ENCODE measurements around the gene CFAP100.

The CFAP100 gene

GRCh38 chr3:126461450-126462070, 66.9 kb downstream of the CFAP100 start:
- H3K4me1 ChIP-seq (ENCODE audit: control extremely low read depth in 1 of 4, control insufficient read depth in 4 of 4, insufficient read depth in 4 of 4, low read length in 3 of 4) = no peaks in the 10 kb centered on the region
- ChIA-PET CTCF (interaction anchor here (1.7 to 1.9 kb wide), 2 partner anchors 13 to 15 kb away, joined by 3 to 14 read pairs; partner anchors contain the start of gene ZXDC), POLR2A (no interaction called here)
- DNase-seq = no peak
- no peaks in the 10 kb centered on the region for H3K27me3 ChIP-seq (replicated peaks in 2 of 5; ENCODE audit: control insufficient read depth in 4 of 5, insufficient read depth in 5 of 5, low read length in 4 of 5)
- 99% methylated on average over 17 of the region's 17 CpGs for WGBS (ENCODE audit: insufficient coverage)
- no peak overlapping the region for H3K4me3 ChIP-seq (ENCODE audit: control insufficient read depth in 1 of 7, extremely low read depth in 1 of 7, insufficient read depth in 4 of 7, low read depth in 2 of 7, low read length in 6 of 7)
- H3K9me3 ChIP-seq (ENCODE audit: control extremely low read depth in 1 of 5, control insufficient read depth in 4 of 5, insufficient read depth in 2 of 5, low read depth in 1 of 5, low read length in 4 of 5) = no peaks in the 10 kb centered on the region
- H3K36me3 ChIP-seq (ENCODE audit: control insufficient read depth in 4 of 4, insufficient read depth in 4 of 4, low read length in 3 of 4) = peaks cover 37 to 96% (median 74%) of the 10 kb centered on the region in 4 experiments
- H3K27ac ChIP-seq (ENCODE audit: insufficient read depth in 1 of 2, low read depth in 1 of 2, low read length in 2 of 2, poor library complexity in 1 of 2, severe bottlenecking in 2 of 2) = no peak overlapping the region

- POLR2A ChIA-PET = no interaction called here
- Histone ChIP-seq H3K4me3 (ENCODE audit: control insufficient read depth in 1 of 7, extremely low read depth in 1 of 7, insufficient read depth in 4 of 7, low read depth in 2 of 7, low read length in 6 of 7) (no peak overlapping the region), H3K4me1 (ENCODE audit: control extremely low read depth in 1 of 4, control insufficient read depth in 4 of 4, insufficient read depth in 4 of 4, low read length in 3 of 4) (no peaks in the 10 kb centered on the region), H3K27ac (ENCODE audit: insufficient read depth in 1 of 2, low read depth in 1 of 2, low read length in 2 of 2, poor library complexity in 1 of 2, severe bottlenecking in 2 of 2) (no peak overlapping the region), H3K36me3 (ENCODE audit: control insufficient read depth in 4 of 4, insufficient read depth in 4 of 4, low read length in 3 of 4) (peaks cover 37 to 97% (median 78%) of the 10 kb centered on the region in 4 experiments), H3K27me3 (replicated peaks in 2 of 5; ENCODE audit: control insufficient read depth in 4 of 5, insufficient read depth in 5 of 5, low read length in 4 of 5) (no peaks in the 10 kb centered on the region), H3K9me3 (ENCODE audit: control extremely low read depth in 1 of 5, control insufficient read depth in 4 of 5, insufficient read depth in 2 of 5, low read depth in 1 of 5, low read length in 4 of 5) (no peaks in the 10 kb centered on the region)
- CTCF ChIA-PET = interaction anchor here (0.9 kb wide), 1 partner anchor 17 kb away, joined by 3 read pairs; no protein-coding TSS in a partner anchor
- no peak for DNase-seq
- 100% methylated on average over 2 of the region's 2 CpGs for WGBS (ENCODE audit: insufficient coverage)
These were observed 68.8 kb downstream of the CFAP100 start for GRCh38 chr3:126463521-126463920.

- no peaks in the 10 kb centered on the region for H3K27me3 ChIP-seq (replicated peaks in 2 of 5; ENCODE audit: control insufficient read depth in 4 of 5, insufficient read depth in 5 of 5, low read length in 4 of 5)
- no peak overlapping the region for H3K4me3 ChIP-seq (ENCODE audit: control insufficient read depth in 1 of 7, extremely low read depth in 1 of 7, insufficient read depth in 4 of 7, low read depth in 2 of 7, low read length in 6 of 7)
- no peaks in the 10 kb centered on the region for H3K4me1 ChIP-seq (ENCODE audit: control extremely low read depth in 1 of 4, control insufficient read depth in 4 of 4, insufficient read depth in 4 of 4, low read length in 3 of 4)
- CTCF ChIA-PET = interaction anchor here (0.9 kb wide), 1 partner anchor 17 kb away, joined by 3 read pairs; no protein-coding TSS in a partner anchor
- no peak for DNase-seq
- 100% methylated on average over 4 of the region's 4 CpGs for WGBS (ENCODE audit: insufficient coverage)
- H3K36me3 ChIP-seq (ENCODE audit: control insufficient read depth in 4 of 4, insufficient read depth in 4 of 4, low read length in 3 of 4) = peaks cover 36 to 97% (median 80%) of the 10 kb centered on the region in 4 experiments
- no peaks in the 10 kb centered on the region for H3K9me3 ChIP-seq (ENCODE audit: control extremely low read depth in 1 of 5, control insufficient read depth in 4 of 5, insufficient read depth in 2 of 5, low read depth in 1 of 5, low read length in 4 of 5)
- H3K27ac ChIP-seq (ENCODE audit: insufficient read depth in 1 of 2, low read depth in 1 of 2, low read length in 2 of 2, poor library complexity in 1 of 2, severe bottlenecking in 2 of 2) = no peak overlapping the region
- POLR2A ChIA-PET = no interaction called here
These were observed 69.4 kb downstream of the CFAP100 start for GRCh38 chr3:126464093-126464492.

GRCh38 chr3:126464494-126464893, 69.8 kb downstream of the CFAP100 start:
- ChIA-PET POLR2A (no interaction called here), CTCF (interaction anchor here (0.8 kb wide), 1 partner anchor 9 kb away, joined by 4 read pairs; no protein-coding TSS in a partner anchor)
- 75% methylated on average over 4 of the region's 4 CpGs for WGBS (ENCODE audit: insufficient coverage)
- Histone ChIP-seq H3K36me3 (ENCODE audit: control insufficient read depth in 4 of 4, insufficient read depth in 4 of 4, low read length in 3 of 4) (peaks cover 34 to 97% (median 80%) of the 10 kb centered on the region in 4 experiments), H3K27me3 (replicated peaks in 2 of 5; ENCODE audit: control insufficient read depth in 4 of 5, insufficient read depth in 5 of 5, low read length in 4 of 5) (no peaks in the 10 kb centered on the region), H3K9me3 (ENCODE audit: control extremely low read depth in 1 of 5, control insufficient read depth in 4 of 5, insufficient read depth in 2 of 5, low read depth in 1 of 5, low read length in 4 of 5) (no peaks in the 10 kb centered on the region), H3K27ac (ENCODE audit: insufficient read depth in 1 of 2, low read depth in 1 of 2, low read length in 2 of 2, poor library complexity in 1 of 2, severe bottlenecking in 2 of 2) (no peak overlapping the region), H3K4me3 (ENCODE audit: control insufficient read depth in 1 of 7, extremely low read depth in 1 of 7, insufficient read depth in 4 of 7, low read depth in 2 of 7, low read length in 6 of 7) (no peak overlapping the region), H3K4me1 (ENCODE audit: control extremely low read depth in 1 of 4, control insufficient read depth in 4 of 4, insufficient read depth in 4 of 4, low read length in 3 of 4) (no peaks in the 10 kb centered on the region)
- DNase-seq = peak in 2 of 3 donors; percentile 17 to 27

GRCh38 chr3:126464997-126465396, 70.3 kb downstream of the CFAP100 start:
- Histone ChIP-seq H3K27me3 (replicated peaks in 2 of 5; ENCODE audit: control insufficient read depth in 4 of 5, insufficient read depth in 5 of 5, low read length in 4 of 5) (no peaks in the 10 kb centered on the region), H3K36me3 (ENCODE audit: control insufficient read depth in 4 of 4, insufficient read depth in 4 of 4, low read length in 3 of 4) (peaks cover 31 to 97% (median 78%) of the 10 kb centered on the region in 4 experiments), H3K9me3 (ENCODE audit: control extremely low read depth in 1 of 5, control insufficient read depth in 4 of 5, insufficient read depth in 2 of 5, low read depth in 1 of 5, low read length in 4 of 5) (no peaks in the 10 kb centered on the region), H3K27ac (ENCODE audit: insufficient read depth in 1 of 2, low read depth in 1 of 2, low read length in 2 of 2, poor library complexity in 1 of 2, severe bottlenecking in 2 of 2) (no peak overlapping the region), H3K4me3 (ENCODE audit: control insufficient read depth in 1 of 7, extremely low read depth in 1 of 7, insufficient read depth in 4 of 7, low read depth in 2 of 7, low read length in 6 of 7) (no peak overlapping the region), H3K4me1 (ENCODE audit: control extremely low read depth in 1 of 4, control insufficient read depth in 4 of 4, insufficient read depth in 4 of 4, low read length in 3 of 4) (no peaks in the 10 kb centered on the region)
- WGBS (ENCODE audit: insufficient coverage) = 97% methylated on average over 11 of the region's 11 CpGs
- DNase-seq = no peak
- ChIA-PET CTCF (interaction anchor here (0.8 to 1.0 kb wide), 2 partner anchors 9 to 22 kb away, joined by 3 to 4 read pairs; no protein-coding TSS in a partner anchor), POLR2A (no interaction called here)

GRCh38 chr3:126465928-126466544, 71.3 kb downstream of the CFAP100 start:
- H3K36me3 ChIP-seq (ENCODE audit: control insufficient read depth in 4 of 4, insufficient read depth in 4 of 4, low read length in 3 of 4) = peaks cover 29 to 98% (median 78%) of the 10 kb centered on the region in 4 experiments
- no peaks in the 10 kb centered on the region for H3K9me3 ChIP-seq (ENCODE audit: control extremely low read depth in 1 of 5, control insufficient read depth in 4 of 5, insufficient read depth in 2 of 5, low read depth in 1 of 5, low read length in 4 of 5)
- CTCF ChIA-PET = interaction anchor here (1.0 kb wide), 2 partner anchors 10 to 21 kb away, joined by 3 read pairs; partner anchors contain the start of gene ZXDC
- no peaks in the 10 kb centered on the region for H3K4me1 ChIP-seq (ENCODE audit: control extremely low read depth in 1 of 4, control insufficient read depth in 4 of 4, insufficient read depth in 4 of 4, low read length in 3 of 4)
- POLR2A ChIA-PET = no interaction called here
- H3K4me3 ChIP-seq (ENCODE audit: control insufficient read depth in 1 of 7, extremely low read depth in 1 of 7, insufficient read depth in 4 of 7, low read depth in 2 of 7, low read length in 6 of 7) = no peak overlapping the region
- no peaks in the 10 kb centered on the region for H3K27me3 ChIP-seq (replicated peaks in 2 of 5; ENCODE audit: control insufficient read depth in 4 of 5, insufficient read depth in 5 of 5, low read length in 4 of 5)
- no peak for DNase-seq
- H3K27ac ChIP-seq (ENCODE audit: insufficient read depth in 1 of 2, low read depth in 1 of 2, low read length in 2 of 2, poor library complexity in 1 of 2, severe bottlenecking in 2 of 2) = no peak overlapping the region
- 87% methylated on average over 5 of the region's 16 CpGs for WGBS (ENCODE audit: insufficient coverage)

All from common myeloid progenitor, CD34-positive (primary cell).